Ishikawa (cell line): ENCODE measurements around the gene PPP1R26.

Experiments
- CEBPB ChIP-seq: IDR thresholded peaks from 2 replicates; pipeline ENCODE4 v1.6.1; 2012
- CREB1 ChIP-seq: IDR thresholded peaks from 2 replicates; pipeline ENCODE4 v1.6.1; 2012; ENCODE audit warnings: low read depth
- EGR1 ChIP-seq: IDR thresholded peaks from 2 replicates; pipeline ENCODE4 v1.6.1; 2012
- EP300 ChIP-seq: IDR thresholded peaks from 2 replicates; pipeline ENCODE4 v1.6.1; 2012; ENCODE audit warnings: borderline replicate concordance
- FOXM1 ChIP-seq: IDR thresholded peaks from 2 replicates; pipeline ENCODE4 v1.6.1; 2012; ENCODE audit warnings: low read depth, borderline replicate concordance
- MAX ChIP-seq: IDR thresholded peaks from 2 replicates; pipeline ENCODE4 v1.6.1; 2012
- NFIC ChIP-seq: IDR thresholded peaks from 2 replicates; pipeline ENCODE4 v1.6.1; 2012
- RAD21 ChIP-seq: IDR thresholded peaks from 2 replicates; pipeline ENCODE4 v1.6.1; 2012; ENCODE audit warnings: low read depth
- REST ChIP-seq: IDR thresholded peaks from 2 replicates; pipeline ENCODE4 v1.6.1; 2012; ENCODE audit warnings: low read depth, mild to moderate bottlenecking
- TAF1 ChIP-seq: IDR thresholded peaks from 2 replicates; pipeline ENCODE4 v1.6.1; 2012; ENCODE audit warnings: low read depth, mild to moderate bottlenecking
- TCF12 ChIP-seq: IDR thresholded peaks from 2 replicates; pipeline ENCODE4 v1.6.1; 2012; ENCODE audit warnings: low read depth
- USF1 ChIP-seq: IDR thresholded peaks from 2 replicates; pipeline ENCODE4 v1.6.1; 2012
- YY1 ChIP-seq: IDR thresholded peaks from 2 replicates; pipeline ENCODE4 v1.6.1; 2012; ENCODE audit warnings: low read depth
- ZBTB7A ChIP-seq: IDR thresholded peaks from 2 replicates; pipeline ENCODE4 v1.6.1; 2012; ENCODE audit warnings: low read depth

Gene PPP1R26

GRCh38 chr9:135505406-135506187, 26.0 kb downstream of the PPP1R26 start:
- TF ChIP-seq USF1 (no peak), TCF12 (no peak), REST (no peak)

- no peak for TF ChIP-seq YY1
- TF ChIP-seq CEBPB = no peak
- TF ChIP-seq EP300 = no peak
- TF ChIP-seq REST = no peak
- no peak for TF ChIP-seq TCF12
- no peak for TF ChIP-seq TAF1
- no peak for TF ChIP-seq MAX
- TF ChIP-seq FOXM1 = no peak
- TF ChIP-seq ZBTB7A = no peak
- no peak for TF ChIP-seq CREB1
- no peak for TF ChIP-seq USF1
- TF ChIP-seq RAD21 = no peak
- TF ChIP-seq NFIC = no peak
These were observed 26.9 kb downstream of the PPP1R26 start for GRCh38 chr9:135506327-135507103.

GRCh38 chr9:135507104-135508035, 27.8 kb downstream of the PPP1R26 start:
- TF ChIP-seq TAF1 (no peak), REST (no peak), CREB1 (no peak), TCF12 (no peak), RAD21 (no peak), EP300 (no peak), EGR1 (no peak), MAX (no peak), FOXM1 (no peak), ZBTB7A (no peak), YY1 (no peak)
